A673 (cell line): Measurements from ENCODE around the gene HSD11B1L. TPM values are rescaled to one million over a fixed set of nuclear protein-coding genes. Genes with fewer than 3 reads are reported as not detected.

ENCODE experiments used
- BruUV-seq: library from RNA; stranded (reverse); fragments of 400-500 nt; replicated peaks from 2 replicates; lab custom pipeline; 2021; lab: Mats Ljungman, UMichigan
- CTCF ChIA-PET: fragments of 300-600 bp; sonication (Branson Sonifier 250); formaldehyde crosslinking; loops from one replicate; lab custom pipeline; 2022; ENCODE audit warnings: antibody characterized with exemption; lab: Charles Lee
- POLR2A ChIA-PET: fragments of 300-600 bp; sonication (Branson Sonifier 250); formaldehyde crosslinking; loops from one replicate; lab custom pipeline; 2022; ENCODE audit warnings: antibody characterized with exemption; ENCODE audit not compliant: low non-redundant PET; lab: Charles Lee
- DNase-seq: peaks from one replicate; pipeline ENCODE4 v3.0.0-alpha.2; 2015; ENCODE audit warnings: low spot score
- H3K27ac ChIP-seq: fragments of 200-600 bp; sonication (generic); 2 replicates; pipeline ENCODE4 v1.5.1; 2016; ENCODE audit warnings: mixed run types, low read depth, mild to moderate bottlenecking, mixed read lengths, antibody characterized with exemption, low read length; ENCODE audit not compliant: poor library complexity, severe bottlenecking
- H3K27me3 ChIP-seq: fragments of 200-600 bp; sonication (generic); replicated peaks from 2 replicates; pipeline ENCODE4 v1.6.1; 2017; ENCODE audit warnings: mixed run types, low read depth, mild to moderate bottlenecking, mixed read lengths, antibody characterized with exemption, low read length; ENCODE audit not compliant: insufficient read depth, poor library complexity
- H3K36me3 ChIP-seq: fragments of 200-600 bp; sonication (generic); 2 replicates; pipeline ENCODE4 v1.6.1; 2016; ENCODE audit warnings: mixed run types, mild to moderate bottlenecking, mixed read lengths, antibody characterized with exemption, low read length; ENCODE audit not compliant: insufficient read depth, poor library complexity, severe bottlenecking
- H3K4me1 ChIP-seq: fragments of 200-600 bp; sonication (generic); 2 replicates; pipeline ENCODE4 v1.6.1; 2017; ENCODE audit warnings: mixed run types, mild to moderate bottlenecking, mixed read lengths, antibody characterized with exemption, low read length; ENCODE audit not compliant: insufficient read depth, poor library complexity, severe bottlenecking
- H3K4me3 ChIP-seq: fragments of 200-600 bp; sonication (generic); 2 replicates; pipeline ENCODE4 v1.5.1; 2016; ENCODE audit warnings: low read depth, mixed run types, mild to moderate bottlenecking, mixed read lengths, low read length; ENCODE audit not compliant: poor library complexity, severe bottlenecking
- H3K9me3 ChIP-seq: fragments of 200-600 bp; sonication (generic); 2 replicates; pipeline ENCODE4 v1.6.1; 2016; ENCODE audit warnings: mixed run types, low read depth, mild to moderate bottlenecking, mixed read lengths, antibody characterized with exemption, low read length; ENCODE audit not compliant: poor library complexity, severe bottlenecking
- CTCF ChIP-seq: fragments of 300-800, 200-600 bp; sonication (generic); conservative IDR thresholded peaks from 2 replicates; pipeline ENCODE4 v1.5.1; 2017; ENCODE audit warnings: low read depth, mild to moderate bottlenecking, antibody characterized with exemption, low read length, moderate library complexity, mixed read lengths
- EZH2 ChIP-seq: fragments of 200-600 bp; sonication (generic); IDR thresholded peaks from 2 replicates; pipeline ENCODE4 v1.6.1; 2017; ENCODE audit warnings: borderline replicate concordance, low read depth, mild to moderate bottlenecking, mixed read lengths, antibody characterized with exemption, low read length; ENCODE audit not compliant: poor library complexity, severe bottlenecking
- intact Hi-C: fragments of 100-400 bp; cut with micrococcal nuclease; formaldehyde crosslinking; loops from one replicate; pipeline ENCODE4 v1.10.0; 2022; ENCODE audit not compliant: unreplicated experiment
- total RNA-seq: library from RNA; stranded (reverse); gene quantifications from 2 replicates; pipeline ENCODE4 v1.2.3, GENCODE V29; 2021

The HSD11B1L gene
- total RNA-seq, 1 experiment from 2014 or later = 5.7 TPM

GRCh38 chr19:5718037-5718578, 37.3 kb downstream of the HSD11B1L start:
- Histone ChIP-seq H3K4me1 (peaks cover 16% of the 10 kb centered on the region), H3K9me3 (no peaks in the 10 kb centered on the region), H3K36me3 (peaks cover 24% of the 10 kb centered on the region), H3K27me3 (no peaks in the 10 kb centered on the region), H3K27ac (peak overlapping the region; percentile 98), H3K4me3 (peak overlapping the region; percentile 93)
- ChIA-PET POLR2A (interaction anchor here (0.6 to 1.2 kb wide), 5 partner anchors 20 to 186 kb away, joined by 3 to 16 read pairs (median 4); partner anchors contain the start of gene RPL36), CTCF (interaction anchor here (0.8 to 1.3 kb wide), 2 partner anchors 27 to 29 kb away, joined by 3 to 4 read pairs; no protein-coding TSS in a partner anchor)
- no peak for TF ChIP-seq EZH2
- TF ChIP-seq CTCF = no peak
- no peak for DNase-seq
- intact Hi-C loops = no loop called here
- BruUV-seq = no TSS peak

DNA sequence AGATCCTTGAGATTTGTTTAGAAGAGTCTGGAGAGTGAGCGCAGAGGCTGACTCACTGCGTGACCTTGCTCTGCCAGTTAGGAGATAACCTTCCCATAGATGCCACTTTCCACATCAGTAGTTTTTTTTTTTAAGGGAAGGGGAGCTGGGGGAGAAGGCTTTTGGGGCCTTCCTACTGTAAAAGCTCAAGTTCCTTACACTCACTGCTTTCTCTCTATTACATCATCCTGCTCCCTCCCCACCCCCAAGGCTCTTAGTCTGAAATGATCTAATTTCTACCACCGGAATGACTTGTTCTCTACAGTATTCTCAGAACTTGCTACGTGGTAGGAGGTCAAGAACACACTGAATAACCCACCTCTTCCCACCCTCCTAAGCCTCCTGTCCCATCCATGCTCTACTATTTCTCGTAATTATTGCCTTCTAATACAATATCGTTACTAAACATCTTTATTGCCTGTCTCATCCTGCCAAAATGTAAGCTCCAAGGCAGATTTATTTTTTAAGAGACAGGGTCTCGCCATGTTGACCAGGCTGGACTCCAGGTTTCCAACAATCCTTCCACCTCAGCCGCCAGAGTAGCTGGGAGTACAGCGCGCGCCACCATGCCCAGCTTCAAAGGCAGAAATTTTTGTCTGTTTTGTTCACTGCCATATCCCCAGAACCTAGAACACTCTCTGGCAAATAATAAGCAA, 37.9 kb downstream of the HSD11B1L start:
- ChIA-PET POLR2A (interaction anchor here (0.5 to 1.2 kb wide), 9 partner anchors 20 to 815 kb away, joined by 3 to 16 read pairs (median 4); partner anchors contain the start of gene RPL36), CTCF (interaction anchor here (0.5 to 1.3 kb wide), 3 partner anchors 28 to 1352 kb away, joined by 3 to 7 read pairs (median 4); no protein-coding TSS in a partner anchor)
- intact Hi-C loops = no loop called here
- TSS peak; percentile 98 for BruUV-seq
- Histone ChIP-seq H3K36me3 (peaks cover 18% of the 10 kb centered on the region), H3K4me3 (peak overlapping the region; percentile 93), H3K4me1 (peaks cover 16% of the 10 kb centered on the region), H3K9me3 (no peaks in the 10 kb centered on the region), H3K27ac (peak overlapping the region; percentile 98), H3K27me3 (no peaks in the 10 kb centered on the region)
- no peak for TF ChIP-seq CTCF
- no peak for TF ChIP-seq EZH2
- peak; percentile 71 for DNase-seq

DNA sequence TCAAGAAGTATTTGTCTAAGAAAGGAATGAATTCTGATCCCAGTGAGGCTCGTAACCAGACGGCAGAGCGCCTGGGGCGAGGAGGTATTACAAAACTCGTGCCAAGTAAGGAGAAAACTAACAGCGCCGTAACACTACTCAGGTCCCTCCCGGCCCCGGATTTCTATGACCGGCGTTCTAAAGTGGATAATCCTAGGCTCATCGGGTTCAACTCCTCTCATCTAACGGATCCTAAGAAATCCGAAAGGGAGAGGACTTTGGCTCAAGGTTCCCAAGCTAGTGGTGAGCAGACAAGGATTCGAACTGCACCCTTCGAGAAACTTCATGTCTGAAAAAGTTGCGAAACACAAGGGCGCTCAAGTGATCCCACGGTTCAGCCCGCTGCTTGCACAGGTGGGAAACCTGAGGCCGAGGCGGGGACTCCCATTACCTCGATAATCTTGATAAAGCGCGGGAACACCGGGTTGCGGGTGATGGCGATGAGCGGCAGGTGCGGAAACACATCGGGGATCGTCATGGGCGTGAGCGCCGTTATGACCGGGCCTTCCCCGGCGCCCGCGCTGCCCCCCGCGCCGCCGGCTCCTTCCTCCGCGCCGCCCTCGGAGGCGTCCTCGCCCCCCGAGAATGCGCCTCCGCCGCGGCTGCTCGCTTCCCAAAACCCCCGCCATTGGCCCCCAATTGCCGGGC, 38.6 kb downstream of the HSD11B1L start:
- POLR2A ChIA-PET = interaction anchor here (0.5 kb wide), 1 partner anchor 815 kb away, joined by 8 read pairs; no protein-coding TSS in a partner anchor
- H3K9me3 ChIP-seq = no peaks in the 10 kb centered on the region
- TSS peak; percentile 70 for BruUV-seq
- intact Hi-C loops = no loop called here
- DNase-seq = no peak
- H3K4me3 ChIP-seq = peak overlapping the region; percentile 93
- H3K27ac ChIP-seq = peak overlapping the region; percentile 98
- H3K27me3 ChIP-seq = no peaks in the 10 kb centered on the region
- H3K4me1 ChIP-seq = peaks cover 16% of the 10 kb centered on the region
- CTCF ChIA-PET = interaction anchor here (0.5 to 1.3 kb wide), 3 partner anchors 30 to 1353 kb away, joined by 3 to 7 read pairs (median 3); partner anchors contain the start of gene NRTN
- TF ChIP-seq CTCF = no peak
- no peak for TF ChIP-seq EZH2
- peaks cover 13% of the 10 kb centered on the region for H3K36me3 ChIP-seq
